CD1c-positive myeloid dendritic cell (primary cell): ENCODE results near the gene ZNF184.

Experiments
- DNase-seq: peaks from one replicate; pipeline ENCODE4 v3.0.0-alpha.2; 2016; ENCODE audit errors: extremely low spot score

ZNF184 gene

GRCh38 chr6:27479319-27480182, 6.6 kb upstream of the ZNF184 start:
- DNase-seq, result peak; percentile 92

- peak; percentile 90 for DNase-seq
Measured at GRCh38 chr6:27478706-27479318, 5.9 kb upstream of the ZNF184 start.

GRCh38 chr6:27478141-27478705, 5.3 kb upstream of the ZNF184 start:
- peak; percentile 15 for DNase-seq

- peak; percentile 7 for DNase-seq
Measured at GRCh38 chr6:27477318-27478013, 4.6 kb upstream of the ZNF184 start.

GRCh38 chr6:27476090-27476489, 3.2 kb upstream of the ZNF184 start:
- no peak for DNase-seq

GRCh38 chr6:27474672-27475071, 1.8 kb upstream of the ZNF184 start:
- DNase-seq, result no peak

- DNase-seq, result no peak
Measured at GRCh38 chr6:27474172-27474465, 1.2 kb upstream of the ZNF184 start.

- DNase-seq, result peak; percentile 52
Measured at GRCh38 chr6:27472182-27472616, 706 bp downstream of the ZNF184 start.

GRCh38 chr6:27471365-27472115, 1.4 kb downstream of the ZNF184 start:
- DNase-seq, result no peak

- no peak for DNase-seq
Measured at GRCh38 chr6:27470023-27470422, 2.9 kb downstream of the ZNF184 start.

- DNase-seq, result no peak
Measured at GRCh38 chr6:27468334-27468733, 4.6 kb downstream of the ZNF184 start.

- DNase-seq, result no peak
Measured at GRCh38 chr6:27452496-27452897, 20.4 kb downstream of the ZNF184 start.

GRCh38 chr6:27451660-27452390, 21.1 kb downstream of the ZNF184 start:
- no peak for DNase-seq

GRCh38 chr6:27448456-27448855, 24.4 kb downstream of the ZNF184 start:
- no peak for DNase-seq

GRCh38 chr6:27442932-27443331, 30.0 kb downstream of the ZNF184 start:
- DNase-seq, result no peak

GRCh38 chr6:27441001-27441400, 31.9 kb downstream of the ZNF184 start:
- no peak for DNase-seq

GRCh38 chr6:27439371-27439770, 33.5 kb downstream of the ZNF184 start:
- DNase-seq, result no peak

GRCh38 chr6:27433714-27434113, 39.2 kb downstream of the ZNF184 start:
- no peak for DNase-seq

GRCh38 chr6:27428966-27429365, 43.9 kb downstream of the ZNF184 start:
- no peak for DNase-seq

- DNase-seq, result no peak
Measured at GRCh38 chr6:27428502-27428901, 44.4 kb downstream of the ZNF184 start.

GRCh38 chr6:27426045-27426620, 46.8 kb downstream of the ZNF184 start:
- DNase-seq, result no peak
